Endothelial cell of umbilical vein (primary cell): Measurements from ENCODE around the gene ENO4. TPM values are rescaled to one million over a fixed set of nuclear protein-coding genes. Genes with fewer than 3 reads are reported as not detected.

Experiments
- BruUV-seq: library from RNA; stranded (reverse); fragments of 400-500 nt; replicated peaks from 2 replicates; lab custom pipeline; 2021; lab: Mats Ljungman, UMichigan
- CTCF ChIA-PET: fragments of 300-600, 350-600 bp; sonication (Branson Sonifier 250); formaldehyde crosslinking; loops from one replicate; lab custom pipeline; 2021; ENCODE audit warnings: antibody characterized with exemption, inconsistent platforms; lab: Charles Lee
- POLR2A ChIA-PET: fragments of 300-600, 350-600 bp; sonication (Branson Sonifier 250); formaldehyde crosslinking; loops from one replicate; lab custom pipeline; 2021; ENCODE audit warnings: antibody characterized with exemption, inconsistent platforms; lab: Charles Lee
- DNase-seq: peaks from one replicate; pipeline ENCODE4 v3.0.0-alpha.2; 2011; ENCODE audit warnings: low read depth, low spot score
- FAIRE-seq: peaks from 2 replicates; lab custom pipeline; 2011; peaks lifted over from hg19 to GRCh38; lab: Jason Lieb, UNC
- H2AFZ ChIP-seq: 2 replicates; pipeline ENCODE4 v1.6.0; 2012; ENCODE audit warnings: low read depth, low read length, control low read depth, inconsistent platforms
- H3K27ac ChIP-seq: 2 replicates; pipeline ENCODE4 v1.5.1; 2011; ENCODE audit warnings: low read depth, mild to moderate bottlenecking, control low read depth, low read length, moderate library complexity; ENCODE audit not compliant: insufficient read depth
- H3K27me3 ChIP-seq, 2 experiments: 2 replicates each; pipeline versions ENCODE4 v1.6.0 to v1.6.1; 2011; ENCODE audit warnings: low read length in 2 of 2, mixed read lengths in 1 of 2; ENCODE audit not compliant: control insufficient read depth in 2 of 2, insufficient read depth in 2 of 2
- H3K36me3 ChIP-seq, 2 experiments: 2 replicates in 1 of 2; 3 replicates in 1 of 2; pipeline ENCODE4 v1.5.1; 2011; ENCODE audit warnings: low read length in 2 of 2, mild to moderate bottlenecking in 1 of 2, moderate library complexity in 1 of 2; ENCODE audit not compliant: control insufficient read depth in 2 of 2, insufficient read depth in 2 of 2; ENCODE audit errors: extremely low read depth in 1 of 2
- H3K4me1 ChIP-seq: 3 replicates; pipeline ENCODE4 v1.5.1; 2011; ENCODE audit warnings: mild to moderate bottlenecking, low read length; ENCODE audit not compliant: control insufficient read depth, insufficient read depth; ENCODE audit errors: extremely low read depth
- H3K4me2 ChIP-seq: 2 replicates; pipeline ENCODE4 v1.6.1; 2011; ENCODE audit warnings: low read length, control low read depth, mixed read lengths; ENCODE audit not compliant: insufficient read depth
- H3K4me3 ChIP-seq, 3 experiments: fragments of 200-600 bp in 1 of 3; sonication (generic), shearing (Covaris generic) in 1 of 3; replicated peaks in 1 of 3; 2 replicates each; pipeline ENCODE4 v1.5.1; 2011 to 2016; ENCODE audit warnings: control low read depth in 3 of 3, low read length in 3 of 3, mild to moderate bottlenecking in 2 of 3, inconsistent platforms in 1 of 3, low read depth in 1 of 3, moderate library complexity in 1 of 3; ENCODE audit not compliant: insufficient read depth in 1 of 3
- H3K79me2 ChIP-seq: 2 replicates; pipeline ENCODE4 v1.6.0; 2012; ENCODE audit warnings: low read length, inconsistent platforms; ENCODE audit not compliant: control insufficient read depth, insufficient read depth
- H3K9ac ChIP-seq: replicated peaks from 2 replicates; pipeline ENCODE3; 2011; ENCODE audit warnings: low read length, control low read depth; ENCODE audit not compliant: insufficient read depth; ENCODE audit errors: extremely low read depth
- H3K9me1 ChIP-seq: replicated peaks from 3 replicates; pipeline ENCODE4 v1.6.0; 2011; ENCODE audit warnings: mild to moderate bottlenecking, low read length; ENCODE audit not compliant: control insufficient read depth, insufficient read depth; ENCODE audit errors: extremely low read depth
- H3K9me3 ChIP-seq: replicated peaks from 2 replicates; pipeline ENCODE4 v1.5.1; 2012; ENCODE audit warnings: low read length, inconsistent platforms; ENCODE audit not compliant: control insufficient read depth, insufficient read depth
- H4K20me1 ChIP-seq: replicated peaks from 2 replicates; pipeline ENCODE3; 2011; ENCODE audit warnings: mild to moderate bottlenecking, low read length; ENCODE audit not compliant: control insufficient read depth, insufficient read depth; ENCODE audit errors: extremely low read depth
- EZH2 ChIP-seq: IDR thresholded peaks from 2 replicates; pipeline ENCODE4 v1.6.1; 2012; ENCODE audit warnings: borderline replicate concordance, low read depth, mild to moderate bottlenecking, moderate library complexity, low read length, inconsistent platforms; ENCODE audit not compliant: severe bottlenecking
- FOS ChIP-seq: IDR thresholded peaks from 2 replicates; pipeline ENCODE4 v1.6.1; 2011; ENCODE audit warnings: mild to moderate bottlenecking, low read length, moderate library complexity, borderline replicate concordance; ENCODE audit not compliant: insufficient read depth
- GATA2 ChIP-seq: IDR thresholded peaks from 2 replicates; pipeline ENCODE4 v1.7.0; 2011; ENCODE audit warnings: low read depth, mild to moderate bottlenecking, moderate library complexity, mixed read lengths, low read length; ENCODE audit not compliant: insufficient read length, insufficient read depth
- JUN ChIP-seq: IDR thresholded peaks from 2 replicates; pipeline ENCODE4 v1.6.1; 2011; ENCODE audit warnings: borderline replicate concordance, low read depth; ENCODE audit not compliant: insufficient read length, insufficient read depth
- MYC ChIP-seq: IDR thresholded peaks from one replicate; pipeline ENCODE4 v1.6.1; 2011; ENCODE audit warnings: mild to moderate bottlenecking, low read depth, low read length
- POLR2A ChIP-seq: IDR thresholded peaks from 2 replicates; pipeline ENCODE4 v1.6.1; 2012; ENCODE audit warnings: low read depth, mild to moderate bottlenecking, control low read depth, low read length
- POLR2AphosphoS5 ChIP-seq: IDR thresholded peaks from 2 replicates; pipeline ENCODE4 v1.6.1; 2012; ENCODE audit warnings: low read depth, mild to moderate bottlenecking, control low read depth, low read length, moderate library complexity; ENCODE audit not compliant: insufficient read depth
- dilution Hi-C: fragments of 300-500 bp; cut with MboI; formaldehyde crosslinking; loops from one replicate; pipeline ENCODE4 v1.15.0; 2019; ENCODE audit warnings: low sequenced_read_pairs; ENCODE audit not compliant: extremely low pct_ligation_motif_present
- intact Hi-C: fragments of 100-400 bp; cut with micrococcal nuclease; formaldehyde crosslinking; loops from one replicate; pipeline ENCODE4 v1.10.0; 2022
- polyA plus RNA-seq, 4 experiments: library from polyadenylated mRNA; depleted of rRNA in 3 of 4; stranded (reverse) in 3 of 4; unstranded in 1 of 4; fragments of >200 nt; gene quantifications; 2 replicates each; pipeline versions ENCODE4 v1.2.1 to v1.2.3, GENCODE V29; 2011 to 2012; ENCODE audit warnings: missing spikeins in 1 of 4
- total RNA-seq: library from RNA; stranded (reverse); gene quantifications from 2 replicates; pipeline ENCODE4 v1.2.3, GENCODE V29; 2021
- TF ChIP-seq, protein P1 (sequence below): IDR thresholded peaks from 2 replicates; pipeline ENCODE4 v1.6.1; 2011; ENCODE audit not compliant: insufficient read depth, insufficient read length
- TF ChIP-seq, protein P2 (sequence below), 2 donors: IDR thresholded peaks; 1 replicate in 1 of 2; 2 replicates in 1 of 2; pipeline ENCODE4 v1.5.1; 2011; ENCODE audit warnings: low read length in 2 of 2, mild to moderate bottlenecking in 2 of 2, moderate library complexity in 2 of 2, control low read depth in 1 of 2, inconsistent platforms in 1 of 2, low read depth in 1 of 2; ENCODE audit not compliant: insufficient read depth in 1 of 2; ENCODE audit errors: extremely low read depth in 1 of 2

ENO4 gene
- total and polyA plus RNA-seq, 2 donors (not counting 3 experiments of a cell fraction or from before 2014, with no cell fraction given): 0.08 TPM; not detected in 1

DNA sequence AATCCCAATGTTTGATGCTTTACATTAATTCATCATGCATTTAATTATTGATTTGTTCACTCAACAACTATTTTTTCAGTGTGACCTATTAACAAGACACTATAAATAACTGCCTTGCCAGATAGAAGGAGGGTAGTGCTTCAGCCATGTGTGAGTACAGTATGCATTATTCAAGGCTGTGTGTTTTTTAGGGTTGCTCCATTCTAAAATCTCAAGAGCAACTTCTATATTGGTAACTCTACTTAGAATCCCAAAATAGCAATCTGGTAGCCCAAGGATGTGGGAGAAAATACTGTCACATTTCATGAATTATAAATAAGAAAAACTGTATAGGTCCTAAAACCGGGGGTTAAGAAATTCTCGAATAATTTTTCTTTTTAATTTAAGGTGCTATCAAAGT is 69.9 kb downstream of the ENO4 start:
- intact Hi-C loops: no loop called here
- no peaks in the 10 kb centered on the region for H3K9me3 ChIP-seq
- no peaks in the 10 kb centered on the region for H4K20me1 ChIP-seq
- DNase-seq (no peak), FAIRE-seq (no peak)
- POLR2A ChIA-PET: no interaction called here
- no peak for TF ChIP-seq FOS
- TF ChIP-seq JUN: no peak
- TF ChIP-seq GATA2: no peak
- no peak for TF ChIP-seq POLR2A
- TF ChIP-seq, protein P1, sequence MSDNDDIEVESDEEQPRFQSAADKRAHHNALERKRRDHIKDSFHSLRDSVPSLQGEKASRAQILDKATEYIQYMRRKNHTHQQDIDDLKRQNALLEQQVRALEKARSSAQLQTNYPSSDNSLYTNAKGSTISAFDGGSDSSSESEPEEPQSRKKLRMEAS: no peak
- no peak for TF ChIP-seq POLR2AphosphoS5
- TF ChIP-seq, protein P2, sequence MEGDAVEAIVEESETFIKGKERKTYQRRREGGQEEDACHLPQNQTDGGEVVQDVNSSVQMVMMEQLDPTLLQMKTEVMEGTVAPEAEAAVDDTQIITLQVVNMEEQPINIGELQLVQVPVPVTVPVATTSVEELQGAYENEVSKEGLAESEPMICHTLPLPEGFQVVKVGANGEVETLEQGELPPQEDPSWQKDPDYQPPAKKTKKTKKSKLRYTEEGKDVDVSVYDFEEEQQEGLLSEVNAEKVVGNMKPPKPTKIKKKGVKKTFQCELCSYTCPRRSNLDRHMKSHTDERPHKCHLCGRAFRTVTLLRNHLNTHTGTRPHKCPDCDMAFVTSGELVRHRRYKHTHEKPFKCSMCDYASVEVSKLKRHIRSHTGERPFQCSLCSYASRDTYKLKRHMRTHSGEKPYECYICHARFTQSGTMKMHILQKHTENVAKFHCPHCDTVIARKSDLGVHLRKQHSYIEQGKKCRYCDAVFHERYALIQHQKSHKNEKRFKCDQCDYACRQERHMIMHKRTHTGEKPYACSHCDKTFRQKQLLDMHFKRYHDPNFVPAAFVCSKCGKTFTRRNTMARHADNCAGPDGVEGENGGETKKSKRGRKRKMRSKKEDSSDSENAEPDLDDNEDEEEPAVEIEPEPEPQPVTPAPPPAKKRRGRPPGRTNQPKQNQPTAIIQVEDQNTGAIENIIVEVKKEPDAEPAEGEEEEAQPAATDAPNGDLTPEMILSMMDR (IDR thresholded peaks at IDR 0.05; ENCODE audit: extremely low read depth in 1 of 2, insufficient read depth in 1 of 2, low read depth in 1 of 2, low read length in 2 of 2): no peak
- TF ChIP-seq MYC: no peak
- TF ChIP-seq EZH2: no peak
- BruUV-seq: no TSS peak
- H3K4me3 ChIP-seq: no peak overlapping the region
- H3K79me2 ChIP-seq: no peaks in the 10 kb centered on the region
- dilution Hi-C loops: no loop called here
- no peaks in the 10 kb centered on the region for H3K27me3 ChIP-seq
- H3K36me3 ChIP-seq: peaks cover 0 to 2% of the 10 kb centered on the region in 2 experiments
- H3K27ac ChIP-seq: no peak overlapping the region
- H3K4me1 ChIP-seq: no peaks in the 10 kb centered on the region
- H3K9me1 ChIP-seq: no peaks in the 10 kb centered on the region
- no peak overlapping the region for H3K9ac ChIP-seq
- H3K4me2 ChIP-seq: no peak overlapping the region
- CTCF ChIA-PET: no interaction called here
- H2AFZ ChIP-seq: no peak overlapping the region
